ENCODE data around the gene MGAT4A. TPM values are rescaled to one million over a fixed set of nuclear protein-coding genes. Genes with fewer than 3 reads are reported as not detected.

Gene MGAT4A
- total and polyA plus RNA-seq, 2 of the 8 experiments (the other 6 are each of a cell fraction or from before 2014, with no cell fraction given) = 1.4 to 7.7 TPM

GRCh38 chr2:98771721-98772524 lies 41.0 kb upstream of the MGAT4A start:
- Histone ChIP-seq H2AFZ (ENCODE audit: low read length) (peak overlapping the region; percentile 87), H3K4me3 (ENCODE audit: extremely low read depth in 1 of 4, insufficient read depth in 2 of 4, low read depth in 3 of 4, low read length in 4 of 4) (no peak overlapping the region), H3K56ac (replicated peaks; ENCODE audit: insufficient read length, low read depth, low read length) (no peak overlapping the region), H3K4me1 (replicated peaks in 1 of 4; ENCODE audit: control insufficient read depth in 3 of 4, insufficient read depth in 4 of 4, low read length in 3 of 4) (peaks cover 3 to 9% (median 5%) of the 10 kb centered on the region in 4 experiments; a peak in 5 of 7 replicates), H2BK5ac (ENCODE audit: low read depth, low read length) (no peak overlapping the region), H4K8ac (ENCODE audit: extremely low read depth, insufficient read depth, low read length) (no peak overlapping the region), H3K18ac (ENCODE audit: extremely low read depth, low read length) (peak overlapping the region; percentile 4; the same call in 1 of the 2 replicates), H2AK5ac (ENCODE audit: low read depth, low read length) (no peak overlapping the region), H3K79me2 (ENCODE audit: control insufficient read depth in 1 of 2, insufficient read depth in 2 of 2, low read length in 2 of 2) (no peaks in the 10 kb centered on the region), H3K27ac (ENCODE audit: low read depth, low read length) (no peak overlapping the region), H2BK20ac (ENCODE audit: low read length) (no peak overlapping the region), H3K23ac (ENCODE audit: insufficient read length) (no peak overlapping the region), H2BK12ac (ENCODE audit: low read depth, low read length) (no peak overlapping the region), H4K20me1 (replicated peaks in 1 of 2; ENCODE audit: control insufficient read depth in 1 of 2, insufficient read depth in 2 of 2, low read length in 2 of 2) (no peaks in the 10 kb centered on the region), H3K27me3 (replicated peaks in 1 of 4; ENCODE audit: control insufficient read depth in 3 of 4, extremely low read depth in 1 of 4, insufficient read depth in 3 of 4, low read length in 3 of 4) (no peaks in the 10 kb centered on the region), H3K79me1 (ENCODE audit: low read depth, low read length) (no peaks in the 10 kb centered on the region), H4K5ac (ENCODE audit: insufficient read length, low read depth, low read length) (no peak overlapping the region), H4K91ac (replicated peaks; ENCODE audit: insufficient read length, low read length) (no peak overlapping the region), H3K36me3 (ENCODE audit: control insufficient read depth in 2 of 4, insufficient read depth in 4 of 4, low read length in 3 of 4) (no peaks in the 10 kb centered on the region), H3K9ac (replicated peaks in 1 of 4; ENCODE audit: extremely low read depth in 1 of 4, low read depth in 3 of 4, low read length in 3 of 4) (no peak overlapping the region), H2BK120ac (replicated peaks; ENCODE audit: low read depth, low read length) (no peak overlapping the region), H3K4me2 (ENCODE audit: insufficient read depth in 1 of 2, low read depth in 2 of 2, low read length in 2 of 2) (no peak overlapping the region), H2BK15ac (ENCODE audit: low read length) (no peak overlapping the region; the same call in 1 of the 2 replicates), H3K14ac (ENCODE audit: insufficient read length) (no peak overlapping the region), H3K4ac (replicated peaks; ENCODE audit: insufficient read length, low read depth, low read length) (no peak overlapping the region), H3K9me3 (ENCODE audit: insufficient read depth in 2 of 2, low read depth in 1 of 2, low read length in 1 of 2) (no peaks in the 10 kb centered on the region), H3K23me2 (ENCODE audit: low read depth, low read length) (no peaks in the 10 kb centered on the region)
- CTCF ChIA-PET (ENCODE audit: partially characterized antibody) = interaction anchor here (1.0 kb wide), 2 partner anchors 24 to 50 kb away, joined by 3 read pairs; no protein-coding TSS in a partner anchor
- POLR2A ChIA-PET (ENCODE audit: partially characterized antibody) = interaction anchor here (1.9 kb wide), 1 partner anchor 16 kb away, joined by 4 read pairs; no protein-coding TSS in a partner anchor
- no peak for FAIRE-seq
- 83% methylated on average over 17 of the region's 17 CpGs; no CpG with 5 or more reads in 1 of the 2 experiments for WGBS, 2 experiments (ENCODE audit: extremely low coverage in 1 of 2, insufficient coverage in 1 of 2, insufficient read length in 1 of 2, insufficient replicate concordance in 2 of 2, low coverage in 1 of 2, low lambda C conversion rate in 2 of 2, missing lambda C conversion rate in 1 of 2)
- DNase-seq (ENCODE audit: low read depth in 1 of 2, low spot score in 2 of 2) = no peak
- no peak for TF ChIP-seq YY1 (IDR thresholded peaks at IDR 0.05; ENCODE audit: low read depth, low read length)
- no peak for TF ChIP-seq SIRT6 (IDR thresholded peaks at IDR 0.05; ENCODE audit: low read length)
- TF ChIP-seq TAF1 (IDR thresholded peaks at IDR 0.05; ENCODE audit: low read depth, low read length) = no peak
- no peak for TF ChIP-seq TCF12 (IDR thresholded peaks at IDR 0.05; ENCODE audit: low read depth, low read length)
- TF ChIP-seq RAD21 (IDR thresholded peaks at IDR 0.05 in 1 of 2, conservative IDR thresholded peaks at IDR 0.05 in 1 of 2; ENCODE audit: low read depth in 2 of 2, low read length in 2 of 2) = no peak
- no peak for TF ChIP-seq GABPA (IDR thresholded peaks at IDR 0.05; ENCODE audit: borderline replicate concordance, insufficient read depth, low read length)
- TF ChIP-seq MAFK (IDR thresholded peaks at IDR 0.05; ENCODE audit: low read depth, low read length) = no peak
- TF ChIP-seq CHD1 (IDR thresholded peaks at IDR 0.05; ENCODE audit: low read depth, low read length) = no peak
- no peak for TF ChIP-seq ATF2 (IDR thresholded peaks at IDR 0.05; ENCODE audit: low read length)

All from H1 (cell line).